GM21717 (cell line): ENCODE measurements around the gene TAS1R3.
A peak's percentile ranks its signal among the peaks of the same experiment; 100 is the strongest.
"Not testable (repeated sequence)": the region's sequence is repeated elsewhere in the genome, so short reads cannot be mapped to it uniquely, and the experiment has no call there.

Experiments
- ATAC-seq: cut with Tn5 transposase; IDR thresholded peaks from one replicate; pipeline ENCODE4 v1.9.1; 2021; ENCODE audit warnings: mild to moderate bottlenecking, moderate library complexity; ENCODE audit not compliant: unreplicated experiment

Gene TAS1R3

DNA sequence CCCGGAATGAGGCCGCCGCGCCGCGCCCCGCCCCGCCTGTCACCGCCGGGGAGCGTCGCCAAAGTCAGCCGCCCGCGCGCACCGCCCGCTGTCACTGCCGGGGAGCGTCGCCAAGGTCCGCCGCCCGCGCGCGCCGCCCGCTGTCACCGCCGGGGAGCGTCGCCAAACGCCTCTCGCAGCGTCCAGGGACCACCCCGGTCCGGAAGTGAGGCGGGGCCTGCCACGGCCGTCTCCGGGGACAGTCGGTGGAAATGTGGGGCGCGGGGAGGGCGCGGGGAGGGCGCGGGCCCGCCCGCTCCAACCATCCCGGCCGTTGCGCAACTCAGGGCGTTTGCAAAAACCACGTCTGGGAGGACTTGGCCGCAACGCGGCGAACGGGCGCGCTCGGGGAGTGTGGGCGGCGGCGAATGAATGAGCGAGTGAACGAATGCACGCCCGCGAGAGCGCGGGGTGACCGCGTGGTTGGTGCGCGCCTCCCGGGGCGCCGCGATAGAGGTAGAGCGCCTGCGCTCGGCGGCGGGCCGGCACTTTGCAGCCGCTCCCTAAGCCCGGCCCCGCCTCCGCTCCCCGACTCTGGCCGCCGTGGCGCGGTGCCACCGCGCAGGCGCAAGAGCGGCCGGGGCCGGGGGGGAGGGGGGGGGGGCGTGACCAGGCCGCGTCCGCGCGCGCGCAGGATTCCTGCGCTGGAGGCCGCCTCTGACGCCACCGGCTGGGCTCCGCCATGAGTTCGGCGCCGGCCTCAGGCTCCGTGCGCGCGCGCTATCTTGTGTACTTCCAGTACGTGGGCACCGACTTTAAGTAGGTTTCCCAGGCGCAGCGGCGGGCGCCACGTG lies 22.9 kb upstream of the TAS1R3 start, which contains the start of the genes ACAP3 and PUSL1:
Gene ACAP3, minus strand, starts transcription at position 8 of the 833 bp plus-strand sequence. CDS start 115 bp downstream, outside the sequence.
Gene PUSL1, plus strand, starts transcription at position 675 of the 833 bp plus-strand sequence. Its CDS starts 47 bp downstream, at position 722.
- peak; percentile 38 for ATAC-seq

DNA sequence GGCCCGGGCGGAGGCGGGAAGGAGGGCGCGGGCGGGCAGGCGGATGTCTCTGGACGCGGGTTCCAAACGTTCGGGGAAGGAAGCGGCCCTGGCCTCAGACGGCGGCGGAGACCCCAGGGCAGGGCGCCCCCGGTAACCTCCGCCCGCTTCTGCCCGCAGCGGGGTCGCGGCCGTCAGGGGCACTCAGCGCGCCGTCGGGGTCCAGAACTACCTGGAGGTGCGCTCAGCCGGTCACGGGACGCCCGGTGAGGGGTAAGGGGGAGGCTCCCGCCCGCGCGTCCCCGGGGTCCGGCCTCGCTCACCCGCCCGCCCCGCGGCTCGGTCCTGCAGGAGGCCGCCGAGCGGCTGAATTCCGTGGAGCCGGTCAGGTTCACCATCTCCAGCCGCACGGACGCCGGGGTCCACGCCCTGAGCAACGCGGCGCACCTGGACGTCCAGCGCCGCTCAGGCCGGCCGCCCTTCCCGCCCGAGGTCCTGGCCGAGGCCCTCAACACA lies 22.3 kb upstream of the TAS1R3 start:
- peak; percentile 4 for ATAC-seq

DNA sequence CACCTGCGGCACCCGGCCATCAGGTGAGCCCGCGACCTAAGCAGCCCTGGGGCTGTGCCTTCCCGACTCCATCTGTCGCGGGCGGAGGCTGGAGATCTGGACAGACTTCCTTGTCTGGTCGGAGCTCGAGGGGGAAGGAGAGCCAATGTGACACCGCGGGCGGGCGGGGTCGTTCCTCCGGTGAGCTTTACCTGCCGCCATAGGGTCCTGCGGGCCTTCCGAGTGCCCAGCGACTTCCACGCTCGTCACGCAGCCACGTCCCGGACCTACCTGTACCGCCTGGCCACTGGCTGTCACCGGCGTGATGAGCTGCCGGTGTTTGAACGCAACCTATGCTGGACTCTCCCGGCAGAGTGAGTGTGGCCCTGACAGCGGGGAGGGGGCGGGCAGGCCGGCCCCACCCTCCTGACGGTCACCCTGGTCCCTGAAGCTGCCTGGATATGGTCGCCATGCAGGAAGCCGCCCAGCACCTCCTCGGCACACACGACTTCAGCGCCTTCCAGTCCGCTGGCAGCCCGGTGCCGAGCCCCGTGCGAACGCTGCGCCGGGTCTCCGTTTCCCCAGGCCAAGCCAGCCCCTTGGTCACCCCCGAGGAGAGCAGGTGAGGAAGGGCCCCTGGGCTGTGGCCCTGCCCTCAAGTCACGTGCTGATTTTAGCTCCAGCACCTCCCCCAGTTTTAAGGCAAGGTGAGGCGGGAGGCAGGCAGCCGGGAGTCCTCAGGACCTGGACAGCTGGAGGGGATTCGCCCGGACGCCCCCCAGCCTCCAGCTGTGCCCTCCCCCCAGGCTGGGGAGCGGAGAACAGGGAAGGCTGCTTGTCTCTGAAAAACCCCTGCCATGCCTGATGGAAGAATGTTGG lies 21.6 kb upstream of the TAS1R3 start:
- ATAC-seq, result no peak

DNA sequence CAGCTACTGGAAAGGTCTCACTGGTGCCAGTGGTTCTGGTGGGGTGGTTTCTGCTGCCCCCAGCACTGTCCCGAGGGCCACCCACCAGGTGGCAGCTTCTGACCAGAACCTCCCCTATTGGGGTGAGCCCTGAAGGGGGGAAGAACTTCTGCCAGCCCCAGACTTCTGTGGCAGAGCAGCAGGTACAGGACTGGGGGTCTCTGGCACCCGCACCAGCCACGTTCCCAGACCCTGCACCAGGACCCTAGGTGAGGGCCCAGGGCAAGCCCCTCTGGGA lies 21.0 kb upstream of the TAS1R3 start:
- no peak for ATAC-seq

DNA sequence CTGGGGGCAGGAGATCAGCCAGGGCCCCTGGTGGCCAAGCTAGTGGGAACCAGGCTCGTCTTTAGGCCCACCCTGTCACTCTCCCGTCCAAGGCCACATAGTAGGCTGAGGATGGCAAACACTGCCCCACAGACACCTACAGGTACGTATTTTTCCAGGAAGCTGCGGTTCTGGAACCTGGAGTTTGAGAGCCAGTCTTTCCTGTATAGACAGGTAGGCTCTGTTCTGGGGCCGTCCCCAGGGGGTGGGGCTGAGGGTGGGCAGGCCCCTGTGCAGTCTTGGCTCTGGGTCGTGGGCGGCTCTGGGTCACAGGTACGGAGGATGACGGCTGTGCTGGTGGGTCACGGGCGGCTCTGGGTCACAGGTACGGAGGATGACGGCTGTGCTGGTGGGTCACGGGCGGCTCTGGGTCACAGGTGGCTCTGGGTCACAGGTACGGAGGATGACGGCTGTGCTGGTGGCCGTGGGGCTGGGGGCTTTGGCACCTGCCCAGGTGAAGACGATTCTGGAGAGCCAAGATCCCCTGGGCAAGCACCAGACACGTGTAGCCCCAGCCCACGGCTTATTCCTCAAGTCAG lies 20.5 kb upstream of the TAS1R3 start:
- no peak for ATAC-seq

DNA sequence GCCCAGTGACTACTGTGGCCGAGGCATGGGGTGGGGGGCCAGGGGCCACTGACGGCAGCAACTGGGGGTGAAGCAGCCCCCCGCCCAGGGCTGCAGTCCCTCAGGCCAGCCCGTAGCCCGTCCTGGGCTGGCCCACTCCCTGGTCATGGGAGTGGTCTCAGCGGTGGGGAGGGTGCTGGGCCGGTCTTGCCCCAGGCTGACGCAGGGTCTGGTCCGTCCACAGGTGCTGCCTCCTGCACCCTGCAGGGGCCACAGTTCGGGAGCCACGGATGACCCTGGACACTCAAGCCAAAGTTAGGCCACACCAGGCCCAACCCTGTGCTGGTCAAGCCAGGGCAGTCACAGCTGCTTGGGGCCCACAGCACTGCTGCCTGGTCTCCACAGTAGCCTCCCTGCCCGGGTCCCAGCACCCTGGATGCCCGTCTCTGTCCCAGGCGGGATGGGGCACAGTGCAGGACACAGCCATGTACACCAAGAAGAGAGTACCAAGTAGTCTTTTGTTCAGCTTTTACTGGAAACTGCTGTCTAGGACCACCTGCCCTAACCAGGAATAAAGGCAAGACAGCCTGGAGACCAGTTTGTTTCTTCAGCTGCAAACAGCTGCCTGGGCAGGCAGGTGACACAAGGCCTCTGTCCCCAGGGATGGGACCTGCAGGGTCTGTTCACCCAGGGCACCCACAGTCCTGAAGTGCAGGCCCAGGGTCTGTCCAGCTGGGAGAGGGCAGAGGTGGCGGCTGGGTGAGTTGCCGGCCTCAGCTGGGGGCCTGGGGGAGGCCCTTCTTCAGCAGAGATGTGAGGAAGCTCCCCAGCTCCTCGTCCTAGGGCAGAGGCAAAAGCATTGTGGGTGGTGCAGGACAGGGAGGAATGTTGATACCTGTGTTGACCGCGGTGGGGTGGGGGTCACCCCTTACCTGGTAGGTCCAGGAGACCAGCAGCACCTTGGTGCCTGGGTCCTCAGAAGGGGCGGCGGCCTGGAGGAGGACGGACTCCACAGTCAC lies 19.7 kb upstream of the TAS1R3 start:
- ATAC-seq, result no peak

DNA sequence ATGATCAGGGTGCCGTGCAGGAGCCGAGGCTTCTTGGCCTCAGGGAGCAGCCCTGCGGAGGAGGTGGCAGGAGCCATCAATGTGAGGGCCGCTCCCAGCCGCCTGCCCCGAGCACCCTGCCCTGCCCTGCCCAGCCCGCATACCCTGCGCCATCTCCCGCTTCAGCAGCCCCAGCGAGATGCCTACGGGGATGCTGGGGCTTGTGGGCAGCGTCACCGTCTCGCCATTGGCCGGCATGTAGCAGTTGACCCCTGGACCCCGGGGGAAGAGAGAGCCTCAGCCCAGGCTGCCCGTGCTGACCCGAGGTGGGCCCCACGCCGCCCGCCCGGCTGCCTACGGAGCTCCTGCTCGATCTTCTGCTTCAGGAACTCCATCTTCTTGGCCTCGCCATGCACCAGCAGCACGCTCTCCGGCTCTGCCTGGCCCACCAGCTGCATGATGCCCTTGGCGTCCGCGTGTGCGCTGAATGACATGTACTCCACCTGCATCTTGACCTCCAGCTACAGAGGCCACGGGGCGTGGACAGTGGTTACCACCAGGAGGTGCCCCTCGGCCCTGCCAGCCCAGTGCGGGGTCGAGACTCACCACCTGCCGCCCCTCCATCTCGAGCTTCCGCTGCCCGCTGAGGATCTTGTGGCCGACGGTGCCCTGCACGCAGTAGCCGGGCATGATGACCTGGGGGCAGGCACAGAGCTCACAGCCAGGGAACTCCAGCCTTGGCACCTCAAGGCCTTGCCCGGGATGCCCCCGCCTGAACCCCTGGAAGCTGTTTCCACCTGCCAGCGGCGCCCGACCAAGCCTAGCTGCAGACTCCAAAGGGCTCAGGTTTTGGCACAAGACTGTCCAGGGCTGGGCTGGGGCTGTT lies 18.4 kb upstream of the TAS1R3 start:
- no peak for ATAC-seq

DNA sequence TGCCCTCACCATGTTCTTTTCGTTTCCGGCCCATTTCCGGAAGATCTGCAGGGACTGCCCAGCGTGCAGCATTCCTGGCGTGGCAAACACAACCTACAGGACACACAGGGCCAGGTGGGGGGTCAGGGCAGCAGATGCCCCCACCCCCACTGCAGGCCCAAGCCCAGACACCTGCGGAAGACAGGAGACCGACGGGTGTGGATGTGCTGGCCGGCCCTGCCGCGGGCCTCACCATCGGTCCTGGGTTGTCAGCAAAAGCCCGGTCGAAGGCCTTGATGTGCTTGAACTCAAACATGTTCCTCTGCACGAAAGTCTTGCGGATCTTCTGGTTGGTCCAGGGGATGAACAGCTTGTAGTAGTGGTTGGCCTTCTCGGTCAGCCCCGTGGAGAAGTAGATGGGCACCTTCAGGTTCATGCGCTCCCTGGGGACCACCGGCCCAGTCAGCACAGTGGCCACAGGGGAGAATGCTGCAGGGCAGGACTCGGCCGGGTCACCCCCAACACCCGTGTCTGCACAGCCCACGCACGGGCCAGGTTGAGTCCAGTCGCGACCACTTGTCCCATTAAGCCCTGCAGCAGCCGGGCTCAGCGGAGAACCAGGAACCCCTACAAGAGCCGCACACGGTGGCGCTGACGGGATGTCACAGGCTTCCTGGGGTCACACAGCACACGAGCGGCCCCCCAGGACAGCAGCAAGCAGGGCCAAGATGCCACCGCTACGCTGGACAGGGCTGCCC lies 17.4 kb upstream of the TAS1R3 start:
- ATAC-seq, result no peak

DNA sequence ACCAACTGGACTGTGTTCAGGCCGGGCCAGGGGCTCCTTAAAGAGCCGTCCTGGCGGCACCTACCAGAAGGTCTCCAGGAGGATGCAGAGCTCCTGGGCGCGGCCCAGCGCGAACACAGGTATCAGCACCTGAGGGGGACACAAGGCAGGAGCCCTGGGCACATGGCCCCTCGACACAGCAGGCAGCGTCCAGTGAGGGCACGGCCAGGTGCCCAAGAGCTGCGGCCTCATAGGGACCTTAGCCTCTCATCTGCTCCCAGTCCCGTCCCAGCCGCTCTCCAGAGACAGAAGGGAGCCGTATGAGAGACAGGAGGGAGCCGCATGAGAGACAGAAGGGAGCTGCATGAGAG lies 16.9 kb upstream of the TAS1R3 start:
- no peak for ATAC-seq

DNA sequence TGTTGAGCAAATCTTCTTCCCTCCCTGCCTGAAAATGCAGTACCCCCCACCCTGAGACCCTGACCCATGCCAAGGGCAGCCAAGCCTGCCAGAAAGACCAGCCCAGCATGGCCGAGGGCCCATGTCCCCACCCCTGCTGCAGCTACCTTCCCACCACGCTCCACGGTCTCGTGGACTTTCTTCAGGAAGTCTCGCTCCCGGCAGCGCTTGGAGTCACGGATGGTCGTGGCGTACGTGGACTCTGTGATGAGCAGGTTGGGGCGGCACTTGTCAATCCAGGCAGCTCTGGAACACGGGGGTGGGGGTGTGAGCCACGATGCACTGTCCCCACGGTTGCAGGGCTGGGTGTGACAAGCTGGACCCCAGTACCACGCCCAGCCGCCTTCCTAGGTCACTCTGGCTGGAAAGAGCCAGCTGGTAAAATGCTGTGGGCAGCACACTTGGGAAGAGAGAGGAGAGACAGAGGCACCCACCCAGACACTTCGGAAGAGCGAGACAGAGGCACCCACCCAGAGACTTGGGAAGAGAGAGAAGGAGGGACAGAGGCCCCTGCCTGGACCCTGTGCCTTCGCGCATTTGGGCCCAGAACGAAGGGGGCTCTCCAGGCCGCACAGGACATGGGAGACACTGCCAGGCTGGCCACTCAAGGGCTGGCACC lies 16.3 kb upstream of the TAS1R3 start:
- no peak for ATAC-seq

DNA sequence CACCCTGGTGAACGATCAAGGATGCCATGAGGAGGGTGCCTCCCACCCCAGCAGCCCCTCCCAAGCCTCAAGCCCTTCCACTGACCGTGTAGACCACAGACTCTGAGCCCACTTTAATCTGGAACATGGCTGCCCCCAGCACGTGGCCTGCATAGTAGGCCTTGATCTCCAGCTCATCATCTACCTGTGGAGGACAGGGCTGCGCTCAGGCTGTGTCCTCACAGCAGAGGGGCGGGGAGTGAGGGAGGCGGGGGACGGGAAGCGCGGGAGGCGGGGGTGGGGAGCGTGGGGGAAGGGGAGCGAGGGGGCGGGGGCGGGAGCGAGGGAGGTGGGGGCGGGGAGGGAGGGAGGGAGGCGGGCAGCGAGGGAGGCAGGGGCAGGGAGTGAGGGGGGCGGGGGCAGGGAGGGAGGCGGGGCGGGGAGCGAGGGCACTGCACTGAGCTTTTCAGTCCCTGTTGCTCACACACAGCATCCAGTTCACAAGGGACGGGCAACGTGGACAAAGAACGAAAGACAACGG lies 15.6 kb upstream of the TAS1R3 start:
- ATAC-seq, result no peak

DNA sequence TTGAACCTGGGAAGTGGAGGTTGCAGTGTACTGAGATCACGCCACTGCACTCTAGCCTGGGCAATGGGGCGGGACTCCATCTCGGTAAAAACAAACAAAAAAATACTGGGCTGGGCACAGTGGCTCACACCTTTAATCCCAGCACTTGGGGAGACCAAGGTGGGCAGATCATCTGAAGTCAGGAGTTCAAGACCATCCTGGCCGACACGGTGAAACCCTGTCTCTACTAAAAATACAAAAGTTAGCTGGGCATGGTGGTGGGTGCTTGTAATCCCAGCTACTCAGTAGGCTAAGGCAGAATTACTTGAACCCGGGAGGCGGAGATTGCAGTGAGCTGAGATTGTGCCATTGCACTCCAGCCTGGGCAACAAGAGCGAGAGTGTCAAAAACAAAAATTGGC lies 14.9 kb upstream of the TAS1R3 start:
- not testable (repeated sequence) for ATAC-seq

DNA sequence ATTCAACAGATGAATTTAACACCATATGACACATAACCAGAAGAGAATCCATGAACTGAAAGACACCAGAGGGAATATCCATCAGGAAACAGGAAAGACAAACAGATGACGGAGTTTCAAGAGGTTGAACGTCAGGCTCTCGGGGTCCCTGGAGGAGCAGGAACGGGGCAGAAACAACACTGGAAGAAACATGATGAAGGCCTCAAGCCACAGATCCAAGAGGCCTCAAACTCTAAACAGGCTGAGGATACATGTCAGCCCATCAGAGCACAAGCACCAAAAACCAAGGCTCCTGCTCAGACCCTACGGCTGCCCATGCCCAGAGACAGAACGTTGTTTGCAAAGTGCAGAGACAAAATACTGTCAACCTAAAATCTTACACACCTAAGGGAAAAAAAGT lies 13.7 kb upstream of the TAS1R3 start:
- no peak for ATAC-seq

DNA sequence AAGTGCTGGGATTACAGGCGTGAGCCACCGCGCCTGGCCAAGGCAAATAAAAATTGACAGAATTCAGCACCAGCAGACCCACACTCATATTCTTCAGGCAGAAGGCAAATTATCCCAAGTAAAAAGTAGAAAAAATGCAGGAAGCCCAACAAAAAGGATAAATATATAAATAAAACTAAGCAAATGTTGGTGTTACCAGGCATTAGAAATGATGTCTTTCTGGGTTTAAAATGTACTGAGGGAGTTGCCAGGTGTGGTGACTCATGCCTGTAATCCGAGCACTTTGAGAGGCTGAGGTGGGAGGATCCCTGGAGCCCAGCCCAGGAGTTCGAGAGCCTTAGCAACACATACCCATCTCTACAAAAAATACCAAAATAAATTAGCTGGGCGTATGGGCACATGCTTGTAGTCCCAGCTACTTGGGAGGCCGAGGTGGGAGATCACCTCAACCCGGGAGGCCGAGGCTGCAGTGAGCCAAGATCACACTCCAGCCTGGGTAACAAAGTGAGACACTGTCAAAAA lies 12.9 kb upstream of the TAS1R3 start:
- ATAC-seq, result no peak

DNA sequence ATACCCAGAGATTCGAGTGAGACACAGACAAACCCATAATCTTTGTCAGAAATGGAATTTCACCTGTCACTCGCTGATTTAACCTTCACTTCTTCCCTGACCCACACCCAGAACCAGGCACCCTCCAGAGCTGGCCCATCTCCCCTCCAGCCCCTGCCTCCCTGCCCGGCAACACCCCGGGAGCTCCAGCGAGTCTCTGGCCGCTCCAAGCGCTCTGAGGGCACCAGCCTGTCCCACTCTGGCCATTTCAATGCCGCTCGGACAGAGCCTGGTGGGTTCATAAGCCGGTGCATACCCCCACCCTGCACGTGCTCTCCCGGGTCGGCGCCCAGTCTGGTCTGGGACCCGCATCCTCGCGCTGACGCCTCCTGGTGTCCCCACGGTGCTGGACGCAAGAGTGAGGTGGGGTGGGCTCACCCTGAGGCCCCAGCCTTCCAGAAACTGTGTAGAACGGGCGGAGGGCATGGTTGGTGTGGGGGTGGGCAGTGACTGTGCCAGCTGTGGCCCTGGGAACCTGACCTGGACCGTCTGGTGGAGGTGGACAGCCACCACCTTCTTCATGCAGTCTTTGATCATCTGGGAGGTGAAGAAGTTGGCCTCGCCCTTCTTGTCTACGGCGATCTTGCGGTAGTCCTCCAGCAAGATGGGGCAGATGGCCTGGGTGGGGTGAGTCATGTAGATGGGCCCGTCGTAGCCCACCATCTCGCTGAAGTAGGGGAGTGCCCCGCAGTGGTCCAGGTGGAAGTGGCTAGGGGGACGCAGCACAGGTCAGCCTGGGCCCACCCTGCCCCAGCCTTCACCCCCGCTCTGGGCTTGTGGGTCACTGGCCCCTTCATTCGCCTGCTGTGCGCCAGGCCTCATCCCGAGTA lies 12.1 kb upstream of the TAS1R3 start:
- no peak for ATAC-seq

DNA sequence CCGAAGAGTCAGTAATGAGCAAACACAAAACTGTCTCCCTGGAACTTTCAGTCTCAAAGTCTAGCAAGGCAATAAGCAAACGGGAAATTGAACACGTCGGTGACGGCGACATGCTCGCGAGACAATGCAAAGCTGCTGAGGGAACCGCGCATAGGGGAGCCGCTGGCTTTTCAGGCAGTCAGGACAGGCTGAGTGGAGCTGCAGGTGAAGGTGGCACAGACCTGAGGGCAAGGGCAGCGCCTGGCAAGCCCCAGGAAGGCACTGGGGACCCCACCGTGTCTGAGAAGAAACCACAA lies 11.5 kb upstream of the TAS1R3 start:
- ATAC-seq, result no peak
